GM15510 (cell line): ENCODE data around the gene MARCHF4.

ENCODE experiments used
- POLR2A ChIP-seq: IDR thresholded peaks from 3 replicates; pipeline ENCODE4 v1.6.1; 2011; ENCODE audit warnings: borderline replicate concordance; ENCODE audit not compliant: insufficient read length; ENCODE audit errors: extremely low read depth

Gene MARCHF4

DNA sequence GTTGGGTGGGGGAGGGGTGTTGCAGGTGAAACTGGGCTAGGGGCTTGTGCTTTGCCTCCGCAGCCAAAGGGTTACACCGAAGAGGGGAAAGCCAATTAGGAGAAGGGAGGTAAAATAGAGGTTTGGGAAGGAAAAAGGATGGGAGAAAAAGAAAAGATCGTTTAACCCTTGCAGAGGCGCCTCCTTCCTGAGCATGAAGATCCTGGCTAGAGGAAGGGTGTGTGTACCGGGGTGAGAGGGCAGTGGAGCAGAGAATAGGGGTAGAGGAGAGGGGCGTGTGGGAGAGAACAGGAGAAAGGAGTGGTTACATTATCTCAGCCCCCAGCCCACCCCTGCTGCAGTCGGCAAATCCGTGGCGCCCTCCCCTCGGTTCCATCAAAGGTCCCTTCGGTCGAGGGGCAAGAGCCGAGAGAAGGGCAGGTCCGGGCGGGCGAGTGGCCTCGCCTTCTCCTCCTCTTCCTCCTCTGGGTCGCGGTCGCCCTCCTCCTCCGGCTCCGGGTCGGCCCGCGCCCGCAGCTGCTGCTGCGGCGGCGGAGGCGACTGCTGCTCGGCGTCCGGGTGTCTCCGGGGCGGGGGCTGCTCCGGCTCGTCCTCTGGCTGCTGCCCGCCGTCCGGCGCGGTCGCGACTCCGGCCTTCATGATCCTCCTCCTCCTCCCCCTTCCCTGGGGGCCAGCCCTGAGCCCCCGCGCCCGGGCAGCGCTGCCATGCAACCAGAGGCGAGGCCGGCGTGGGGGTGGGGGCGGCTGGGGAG, 1.1 kb downstream of the MARCHF4 start:
- TF ChIP-seq POLR2A = no peak

DNA sequence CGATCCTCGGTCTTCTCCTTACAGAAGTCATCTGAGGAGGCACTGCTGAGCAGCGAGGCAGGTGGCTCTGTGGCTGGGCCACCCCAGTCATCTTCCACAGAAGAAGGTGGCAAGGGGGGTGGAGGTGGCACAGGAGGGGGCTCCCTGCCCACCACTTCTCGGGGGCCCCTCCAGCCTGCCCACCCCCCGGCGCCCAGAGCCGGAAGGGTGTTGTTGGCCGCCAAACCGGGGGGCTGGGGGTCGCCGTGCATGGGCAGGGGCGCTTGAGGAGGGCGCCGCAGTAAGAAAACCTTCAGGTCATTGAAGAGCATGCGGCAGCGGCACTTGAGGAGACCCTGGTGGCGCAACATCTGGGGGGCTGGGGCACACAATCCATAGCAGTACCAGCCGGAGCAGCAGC, 2.5 kb downstream of the MARCHF4 start:
- no peak for TF ChIP-seq POLR2A

DNA sequence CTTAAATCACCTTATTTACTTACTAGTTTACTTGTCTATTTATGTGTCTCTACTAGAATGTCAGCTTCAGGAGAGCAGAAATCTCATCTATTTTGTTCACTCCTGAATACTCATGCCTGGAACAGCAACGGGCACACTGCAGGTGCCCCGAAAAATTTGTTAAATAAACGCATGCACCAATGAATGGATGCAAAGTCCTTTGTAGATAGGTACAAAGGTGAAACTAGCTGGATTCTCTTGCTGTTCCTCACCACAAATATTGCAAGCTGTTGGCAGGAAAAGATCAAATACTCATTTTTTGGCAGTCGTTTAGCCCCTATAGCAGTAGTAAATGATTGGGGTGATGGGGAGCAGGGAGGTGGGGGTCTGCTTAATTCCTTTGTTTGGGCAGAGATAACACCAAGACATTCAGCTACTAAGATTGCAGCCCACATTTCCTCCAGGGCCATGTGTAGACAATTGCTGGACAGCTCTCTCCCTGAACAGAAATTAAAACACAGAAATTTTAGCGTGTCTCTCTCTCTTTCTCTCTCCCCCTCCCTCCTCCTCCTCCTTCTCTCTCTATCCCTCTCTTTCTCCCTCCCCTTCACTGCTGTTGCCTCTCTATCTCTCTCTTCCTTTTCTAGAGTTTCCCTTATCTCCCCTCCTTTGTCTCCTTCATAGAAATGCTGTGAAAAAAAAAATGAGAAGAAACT, 5.4 kb downstream of the MARCHF4 start:
- no peak for TF ChIP-seq POLR2A

DNA sequence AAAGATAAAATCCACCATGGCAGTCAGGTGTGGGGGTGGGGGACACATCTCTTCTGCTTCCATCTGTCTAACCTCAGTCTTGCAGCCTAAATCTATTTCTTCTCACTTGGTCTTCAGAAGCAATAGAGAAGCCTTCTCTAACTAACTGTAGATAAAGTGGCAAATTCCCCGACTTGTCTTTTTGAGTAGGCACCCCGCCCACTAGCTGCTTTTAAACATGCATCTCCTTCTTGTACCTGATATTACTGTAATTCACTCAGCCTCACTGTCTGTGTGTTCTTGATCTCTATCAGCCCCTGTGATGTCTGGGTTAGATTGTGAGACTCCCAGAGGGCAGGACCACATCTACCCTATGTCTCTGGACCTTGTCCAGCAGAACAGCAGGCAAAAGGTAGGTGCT, 6.8 kb downstream of the MARCHF4 start:
- TF ChIP-seq POLR2A = no peak

DNA sequence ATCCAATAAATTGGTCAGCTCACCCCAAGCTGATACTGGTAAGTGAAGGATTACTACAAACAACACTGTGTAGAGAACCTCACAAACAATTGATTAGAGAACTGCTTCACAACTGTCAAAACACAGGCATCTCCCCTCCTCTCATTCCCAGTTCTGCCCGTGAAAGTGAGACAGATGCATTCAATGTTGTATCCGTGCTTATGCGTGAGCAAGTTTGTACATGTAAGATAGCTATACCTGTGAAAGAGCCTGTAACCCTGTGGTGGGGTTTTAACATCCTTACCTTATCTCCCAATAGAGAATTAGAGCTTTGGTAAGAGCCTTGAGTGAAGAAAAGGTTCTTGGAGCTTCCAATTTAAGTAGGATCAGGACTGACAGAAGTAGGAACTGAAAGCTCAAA, 9.1 kb downstream of the MARCHF4 start:
- no peak for TF ChIP-seq POLR2A

DNA sequence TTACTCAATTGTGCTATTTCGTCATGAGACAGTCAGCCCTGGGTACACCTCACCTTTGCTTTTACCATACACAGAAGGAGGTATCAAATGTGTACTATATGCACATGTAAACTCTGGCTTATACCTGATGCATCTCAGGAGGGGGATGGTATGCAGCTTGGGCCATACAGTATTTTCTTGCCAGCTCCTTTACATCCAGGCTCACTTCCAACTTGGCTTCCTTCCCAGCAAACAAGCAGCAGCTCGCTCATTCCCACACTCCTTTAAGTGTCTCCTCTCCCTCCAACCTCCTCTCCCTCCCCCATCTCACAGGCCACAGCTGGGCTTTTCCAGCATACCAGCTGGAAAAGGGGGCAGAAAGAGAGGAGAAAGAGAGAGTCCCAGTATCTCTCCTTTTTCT, 9.6 kb downstream of the MARCHF4 start:
- TF ChIP-seq POLR2A = no peak

DNA sequence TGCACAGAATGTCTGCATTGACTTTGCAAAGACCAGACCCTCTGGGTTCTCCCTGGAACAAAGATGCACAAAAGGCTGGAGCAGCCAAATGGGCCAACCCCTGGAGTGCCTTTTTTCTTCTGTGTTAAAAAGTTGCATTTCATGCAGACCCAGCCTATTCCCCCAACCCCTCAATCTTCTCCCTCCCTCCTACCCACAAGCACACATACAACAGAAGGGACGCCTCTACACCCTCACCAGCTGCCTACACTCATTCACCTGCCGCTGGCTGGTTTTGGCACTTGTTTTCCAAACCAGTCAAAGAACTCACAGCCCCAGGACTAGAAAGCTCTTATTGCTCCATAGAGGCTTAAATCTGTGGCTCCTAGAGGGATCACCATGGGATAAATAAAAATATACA, 16.6 kb downstream of the MARCHF4 start:
- no peak for TF ChIP-seq POLR2A

DNA sequence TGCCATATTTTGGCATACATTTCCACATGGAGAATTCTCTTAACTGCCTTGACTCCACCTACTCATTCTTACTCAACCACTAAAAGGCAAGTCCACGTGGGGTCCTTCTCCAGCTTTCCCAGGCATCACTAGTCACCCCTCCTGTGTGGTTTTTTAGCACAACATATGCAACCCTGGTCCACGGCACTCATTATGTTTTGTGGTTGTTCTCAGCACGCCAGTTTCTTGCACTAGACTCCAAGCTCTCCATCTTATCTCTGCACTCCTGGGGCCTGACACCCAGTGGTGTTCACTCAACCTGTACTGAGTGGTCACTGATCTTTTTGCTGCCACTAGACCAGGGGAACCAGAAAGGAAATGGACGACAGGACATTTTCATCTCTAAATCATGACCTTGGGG, 18.0 kb downstream of the MARCHF4 start:
- TF ChIP-seq POLR2A = no peak

DNA sequence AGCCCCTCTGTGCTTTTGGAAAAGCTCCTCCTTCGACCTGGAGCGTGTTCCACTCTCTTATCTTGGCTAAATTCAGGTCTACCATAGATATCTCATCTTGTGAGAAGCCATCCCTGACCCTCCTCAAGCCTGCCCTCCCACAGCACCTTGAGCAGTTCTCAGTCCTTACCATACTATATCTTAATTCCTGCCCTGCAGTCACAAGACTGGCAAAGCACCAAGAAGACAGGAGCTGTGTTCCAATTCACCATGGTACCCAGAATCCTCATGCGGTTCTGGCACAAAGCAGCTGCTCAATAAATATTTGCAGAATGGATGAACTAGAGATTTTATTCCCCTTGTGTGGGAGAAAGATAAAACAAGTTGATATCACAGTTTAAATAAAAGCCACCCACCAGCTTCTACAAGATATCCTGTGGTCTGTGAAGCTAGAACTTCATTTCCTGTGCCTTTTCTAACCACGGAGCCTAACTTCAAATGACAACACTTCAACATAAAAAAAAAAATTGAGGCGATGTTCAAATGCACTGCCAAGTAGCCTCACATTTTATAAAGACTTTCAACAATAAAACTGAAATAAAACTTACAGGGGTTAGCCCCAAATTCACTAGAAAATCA, 19.5 kb downstream of the MARCHF4 start:
- TF ChIP-seq POLR2A = no peak

DNA sequence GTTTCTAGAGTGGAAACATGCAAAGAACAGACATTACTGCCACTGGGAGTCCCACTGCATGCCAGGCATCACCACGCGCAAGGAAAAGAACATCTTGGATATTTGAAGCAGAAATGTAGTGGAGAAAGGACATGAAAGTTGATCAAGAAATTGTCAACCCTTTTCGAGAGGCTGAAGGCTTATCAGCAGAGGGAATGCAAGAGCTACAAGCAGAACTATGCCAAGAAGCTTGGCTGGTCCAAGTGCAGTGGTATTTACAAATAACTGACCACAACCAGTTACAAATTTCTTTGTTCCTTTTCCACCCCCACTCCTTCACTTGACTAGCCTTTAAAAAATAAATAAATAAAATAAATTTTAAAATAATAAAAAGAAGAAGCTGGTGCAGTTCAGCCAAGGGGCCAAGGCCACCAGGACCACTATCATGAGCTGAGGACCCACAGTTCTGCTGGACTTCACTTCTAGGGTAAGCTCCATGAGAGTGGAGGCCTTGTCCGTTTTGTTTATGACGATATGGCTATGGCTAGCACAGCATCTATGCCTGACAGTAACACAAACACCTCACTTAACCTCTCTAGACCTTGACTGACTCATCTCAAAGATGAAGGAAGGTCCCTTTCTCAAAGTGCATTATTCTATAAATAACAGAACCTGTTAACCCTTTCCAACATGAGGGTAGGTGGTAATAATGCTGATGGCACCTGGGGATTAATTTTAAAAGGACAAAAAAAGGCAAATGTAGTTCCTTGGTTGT, 20.9 kb downstream of the MARCHF4 start:
- TF ChIP-seq POLR2A = no peak

DNA sequence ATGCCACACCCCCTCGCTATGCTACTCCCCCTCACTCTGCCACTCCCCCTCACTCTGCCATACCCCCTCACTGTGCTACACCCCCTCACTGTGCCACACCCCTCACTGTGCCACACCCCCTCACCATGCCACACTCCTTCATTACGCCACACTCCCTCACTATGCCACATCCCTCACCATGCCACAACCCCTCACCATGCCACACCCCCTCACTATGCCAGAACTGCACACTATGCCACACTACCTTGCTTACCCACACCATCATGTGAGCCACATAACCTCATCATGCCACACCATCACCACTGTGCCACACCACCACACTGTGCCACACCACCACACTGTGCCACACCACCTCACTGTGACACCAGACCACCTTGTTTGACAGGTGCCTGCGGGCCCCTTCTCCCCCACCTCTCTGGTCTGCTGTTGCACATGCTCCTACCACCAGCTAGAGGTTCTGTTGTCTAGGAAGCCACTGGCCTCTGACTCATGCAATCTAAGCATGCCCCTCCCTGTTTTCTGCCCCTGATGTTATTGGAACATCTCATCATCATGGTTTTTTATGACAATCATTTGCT, 22.0 kb downstream of the MARCHF4 start:
- TF ChIP-seq POLR2A = no peak

DNA sequence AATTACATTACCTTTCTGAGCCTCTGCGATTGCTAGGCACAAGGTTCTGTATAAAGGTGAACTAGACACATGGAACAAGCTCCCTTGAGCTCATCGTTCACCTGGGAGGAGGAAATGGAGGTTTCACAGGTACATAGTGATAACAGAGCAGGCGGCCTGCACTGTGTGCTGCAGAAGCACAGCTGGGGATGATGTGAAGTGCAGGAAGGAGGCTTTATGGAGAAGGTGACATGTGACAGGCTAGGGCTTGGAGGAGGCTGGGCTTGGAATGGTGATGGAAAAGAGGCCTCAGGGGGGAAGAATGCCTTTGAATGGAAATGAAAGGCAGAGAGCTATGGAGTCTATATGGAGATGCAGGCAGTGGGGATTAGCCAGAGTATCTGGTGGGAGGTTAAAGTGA, 22.9 kb downstream of the MARCHF4 start:
- no peak for TF ChIP-seq POLR2A

DNA sequence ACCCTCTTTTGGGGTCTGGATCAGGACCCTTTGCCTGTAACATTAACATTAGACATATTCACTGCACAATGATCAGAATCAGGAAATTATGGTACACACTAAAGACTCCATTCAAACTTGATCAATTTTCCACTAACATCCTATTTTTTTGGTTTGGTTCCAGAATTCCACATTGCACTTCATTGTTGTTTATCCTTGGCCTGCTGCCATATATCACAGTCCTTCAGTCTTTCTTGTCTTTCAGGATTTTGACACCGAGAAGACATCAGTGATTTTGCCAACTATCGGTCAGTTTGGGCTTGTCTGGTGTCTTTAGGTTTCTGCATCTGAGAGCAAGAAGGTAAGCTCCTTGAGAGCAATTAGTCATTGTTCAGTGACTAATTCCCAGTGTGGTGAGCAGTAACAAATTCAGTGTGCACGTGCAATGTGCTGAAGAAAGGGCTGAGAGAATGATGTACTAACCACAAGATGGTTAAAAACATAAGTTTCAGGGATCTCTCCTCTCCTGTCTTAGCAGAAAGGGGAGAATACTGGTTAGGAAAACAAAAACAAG, 23.5 kb downstream of the MARCHF4 start:
- no peak for TF ChIP-seq POLR2A

DNA sequence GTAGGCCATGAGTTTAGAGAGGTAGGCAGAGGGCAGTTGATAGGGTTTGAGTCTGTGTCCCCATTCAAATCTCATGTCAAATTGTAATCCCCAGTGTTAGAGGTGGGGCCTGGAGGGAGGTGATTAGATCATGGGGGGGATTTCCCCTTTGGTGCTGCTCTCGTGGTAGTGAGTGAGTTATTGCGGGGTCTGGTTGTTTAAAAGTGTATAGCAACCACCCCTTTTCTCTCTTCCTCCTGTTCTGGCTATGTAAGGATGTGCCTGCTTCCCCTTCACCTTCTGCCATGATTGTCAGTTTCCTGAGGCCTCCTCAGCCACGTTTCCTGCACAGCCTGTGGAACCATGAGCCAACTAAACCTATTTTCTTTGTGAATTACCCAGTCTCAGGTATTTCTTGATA, 25.5 kb downstream of the MARCHF4 start:
- TF ChIP-seq POLR2A = no peak
